AG09309 (cell line): ENCODE measurements around the gene RSPH9.

ENCODE experiments used
- DNase-seq: peaks from one replicate; pipeline ENCODE4 v3.0.0-alpha.2; 2010; ENCODE audit warnings: low read depth
- H3K4me3 ChIP-seq: 2 replicates; pipeline ENCODE4 v1.5.1; 2011; ENCODE audit warnings: mild to moderate bottlenecking, low read depth, low read length, moderate library complexity; ENCODE audit not compliant: control insufficient read depth
- CTCF ChIP-seq: IDR thresholded peaks from 2 replicates; pipeline ENCODE4 v1.5.1; 2011; ENCODE audit warnings: mild to moderate bottlenecking, low read depth, low read length, inconsistent platforms; ENCODE audit not compliant: insufficient read depth, control insufficient read depth; ENCODE audit errors: missing control alignments

Gene RSPH9

GRCh38 chr6:43609402-43609801 is 35.4 kb upstream of the RSPH9 start:
- H3K4me3 ChIP-seq: no peak overlapping the region
- TF ChIP-seq CTCF: no peak
- DNase-seq: no peak

- no peak overlapping the region for H3K4me3 ChIP-seq
- no peak for DNase-seq
- TF ChIP-seq CTCF: no peak
These were observed 34.4 kb upstream of the RSPH9 start for GRCh38 chr6:43610431-43610830.

- TF ChIP-seq CTCF: no peak
These were observed 31.0 kb upstream of the RSPH9 start for GRCh38 chr6:43613721-43614395.

GRCh38 chr6:43614396-43614730 is 30.5 kb upstream of the RSPH9 start:
- no peak for DNase-seq
- no peak for TF ChIP-seq CTCF
- no peak overlapping the region for H3K4me3 ChIP-seq

More at GRCh38 chr6:43613721-43614395, 31.0 kb upstream of the RSPH9 start:
- DNase-seq: no peak
- no peak overlapping the region for H3K4me3 ChIP-seq

- no peak for DNase-seq
- no peak overlapping the region for H3K4me3 ChIP-seq
- no peak for TF ChIP-seq CTCF
These were observed 27.9 kb upstream of the RSPH9 start for GRCh38 chr6:43616725-43617472.

GRCh38 chr6:43621078-43621835 is 23.6 kb upstream of the RSPH9 start:
- TF ChIP-seq CTCF: no peak
- no peak for DNase-seq
- H3K4me3 ChIP-seq: no peak overlapping the region
